ENCODE results near the gene TMEM132D.

DNA sequence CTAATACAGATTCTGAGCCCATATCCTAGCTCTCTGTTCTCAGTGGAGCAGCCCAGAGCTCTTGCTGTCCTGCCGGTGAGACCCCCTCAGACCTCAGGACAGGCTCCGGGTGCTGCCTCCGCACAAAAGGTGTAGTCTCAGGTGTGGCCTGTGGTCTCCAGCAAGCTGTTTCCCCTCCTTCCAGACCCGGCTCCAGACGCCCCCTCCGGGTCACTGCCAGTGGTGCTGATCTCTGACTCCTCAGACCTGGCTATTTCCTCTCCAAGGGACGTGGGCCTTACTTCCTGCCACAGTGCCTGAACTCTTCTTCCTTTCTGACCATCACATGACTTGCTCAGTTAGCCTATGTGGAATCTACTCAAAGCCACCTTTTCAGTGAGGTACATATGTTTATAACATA lies 713.0 kb downstream of the TMEM132D start:
- TF ChIP-seq POLR2A (IDR thresholded peaks at IDR 0.05; ENCODE audit: low read length) (no peak), GATA1 (IDR thresholded peaks at IDR 0.05; ENCODE audit: low read depth, low read length) (no peak)

Measured in erythroblast (primary cell).